AG20443 (cell line): Measurements from ENCODE around the gene TMEM39B.
"Not testable (repeated sequence)": the region's sequence is repeated elsewhere in the genome, so short reads cannot be mapped to it uniquely, and the experiment has no call there.

Source experiments
- DNase-seq: peaks from one replicate; pipeline ENCODE4 v3.0.0; 2012; ENCODE audit warnings: low spot score, mixed read lengths

The TMEM39B gene

GRCh38 chr1:32072622-32073298 is at the start of gene TMEM39B:
TMEM39B (plus strand) TSS chr1:32072939; CDS start chr1:32073048, 109 bp downstream.
- DNase-seq = peak; percentile 97

- no peak for DNase-seq
These were observed 49.4 kb upstream of the TMEM39B start for GRCh38 chr1:32023351-32023750.

GRCh38 chr1:32025515-32025914 is 47.2 kb upstream of the TMEM39B start:
- no peak for DNase-seq

- no peak for DNase-seq
These were observed 44.0 kb upstream of the TMEM39B start for GRCh38 chr1:32028746-32029145.

- peak; percentile 57 for DNase-seq
These were observed 41.0 kb upstream of the TMEM39B start for GRCh38 chr1:32031578-32032274.

- no peak for DNase-seq
These were observed 40.5 kb upstream of the TMEM39B start for GRCh38 chr1:32032275-32032615.

GRCh38 chr1:32035119-32035518 is 37.6 kb upstream of the TMEM39B start:
- no peak for DNase-seq

GRCh38 chr1:32040711-32041110 is 32.0 kb upstream of the TMEM39B start:
- DNase-seq = no peak

GRCh38 chr1:32042330-32042729 is 30.4 kb upstream of the TMEM39B start:
- no peak for DNase-seq

- no peak for DNase-seq
These were observed 28.5 kb upstream of the TMEM39B start for GRCh38 chr1:32044234-32044633.

- DNase-seq = no peak
These were observed 27.0 kb upstream of the TMEM39B start for GRCh38 chr1:32045772-32046171.

- DNase-seq = no peak
These were observed 25.0 kb upstream of the TMEM39B start for GRCh38 chr1:32047701-32048100.

GRCh38 chr1:32048440-32048839 is 24.3 kb upstream of the TMEM39B start:
- no peak for DNase-seq

- DNase-seq = no peak
These were observed 21.0 kb upstream of the TMEM39B start for GRCh38 chr1:32051706-32052105.

- DNase-seq = no peak
These were observed 19.9 kb upstream of the TMEM39B start for GRCh38 chr1:32052887-32053286.

- DNase-seq = no peak
These were observed 17.3 kb upstream of the TMEM39B start for GRCh38 chr1:32055416-32055815.

GRCh38 chr1:32056598-32056997 is 16.1 kb upstream of the TMEM39B start:
- DNase-seq = no peak

GRCh38 chr1:32060914-32061313 is 11.8 kb upstream of the TMEM39B start:
- no peak for DNase-seq

- DNase-seq = peak; percentile 20
These were observed 9.9 kb upstream of the TMEM39B start for GRCh38 chr1:32062867-32063230.

GRCh38 chr1:32063261-32063681 is 9.5 kb upstream of the TMEM39B start:
- peak; percentile 66 for DNase-seq

GRCh38 chr1:32065613-32066488 is 6.9 kb upstream of the TMEM39B start:
- not testable (repeated sequence) for DNase-seq

- DNase-seq = peak; percentile 30
These were observed 6.3 kb upstream of the TMEM39B start for GRCh38 chr1:32066489-32066873.
